Panc1 (cell line): ENCODE results near the gene DMAC2.

Experiments used
- CTCF ChIP-seq: fragments of 450-650 bp; IDR thresholded peaks from 2 replicates; pipeline ENCODE4 v1.5.1; 2017; ENCODE audit warnings: mild to moderate bottlenecking
- POLR2AphosphoS5 ChIP-seq: IDR thresholded peaks from 2 replicates; pipeline ENCODE4 v1.6.1; 2012; ENCODE audit warnings: mild to moderate bottlenecking, low read depth, low read length, moderate library complexity
- REST ChIP-seq, 2 experiments: IDR thresholded peaks; 2 replicates each; pipeline ENCODE4 v1.6.1; 2011 to 2012; ENCODE audit warnings: low read depth in 2 of 2, control low read depth in 1 of 2, low read length in 1 of 2, mild to moderate bottlenecking in 1 of 2, moderate library complexity in 1 of 2; ENCODE audit not compliant: insufficient read depth in 1 of 2
- SIN3A ChIP-seq: IDR thresholded peaks from 2 replicates; pipeline ENCODE4 v1.6.1; 2012; ENCODE audit warnings: low read depth, mild to moderate bottlenecking, low read length, moderate library complexity, borderline replicate concordance; ENCODE audit not compliant: insufficient read depth
- TCF7L2 ChIP-seq: IDR thresholded peaks from 2 replicates; pipeline ENCODE4 v1.6.1; 2011; ENCODE audit warnings: mild to moderate bottlenecking, low read depth, low read length, inconsistent platforms

GRCh38 chr19:41421973-41422372 is 17.7 kb downstream of the DMAC2 start:
- TF ChIP-seq POLR2AphosphoS5 (no peak), CTCF (no peak), TCF7L2 (no peak), REST (IDR thresholded peaks at IDR 0.05; ENCODE audit: insufficient read depth in 1 of 2, low read depth in 2 of 2, low read length in 1 of 2) (no peak), SIN3A (no peak)
